ENCODE results near the gene ZMYND11. TPM values are rescaled to one million over a fixed set of nuclear protein-coding genes. Genes with fewer than 3 reads are reported as not detected.

ZMYND11 gene
- 60.3 and 70.9 TPM in 2 replicates for total RNA-seq

DNA sequence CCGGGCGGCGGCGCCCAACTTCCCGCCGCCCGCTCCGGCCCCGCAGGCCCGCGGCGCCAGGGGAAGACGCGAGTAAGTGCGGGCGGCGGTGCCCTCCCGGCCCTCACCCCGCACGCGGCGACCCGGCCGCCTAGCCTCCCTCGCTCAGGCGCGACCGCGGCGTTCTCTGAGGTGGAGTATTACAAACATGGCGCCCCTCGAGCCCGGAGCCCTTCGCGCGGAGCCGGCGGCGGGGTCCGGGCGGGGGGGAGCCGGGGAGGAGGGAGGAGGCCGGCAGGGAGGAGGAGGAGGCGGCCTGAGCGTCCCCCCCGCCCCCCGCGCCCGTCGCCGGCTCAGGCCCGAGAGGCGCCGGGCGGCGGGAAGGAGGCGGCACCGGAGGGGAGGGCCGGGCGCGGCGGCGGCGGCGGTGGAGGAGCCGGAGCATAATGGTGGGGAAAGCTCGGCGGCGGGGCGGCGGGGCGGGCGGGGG, at the start of gene ZMYND11:
Gene ZMYND11, plus strand, starts transcription at position 324 of the 469 bp plus-strand sequence. CDS start 44,558 bp downstream, outside the sequence.

Other genes with a start within 250 kb of the ZMYND11 start
- gene TUBB8, start 86.2 kb upstream of the ZMYND11 start, total RNA-seq, result not detected in 2 replicates